H1 (cell line): ENCODE data around the gene MBD3. TPM values are rescaled to one million over a fixed set of nuclear protein-coding genes. Genes with fewer than 3 reads are reported as not detected.

Experiments
- CBX8 ChIP-seq: fragments of 300-800, 300-1000 bp; sonication (generic); IDR thresholded peaks from 2 replicates; pipeline ENCODE4 v1.7.1; 2016; ENCODE audit warnings: low read depth, low read length, borderline replicate concordance
- SIN3A ChIP-seq, 2 experiments: IDR thresholded peaks in 1 of 2; conservative IDR thresholded peaks in 1 of 2; 2 replicates each; pipeline ENCODE4 v1.6.1; 2011 to 2012; ENCODE audit warnings: low read length in 2 of 2, improper control_type of control experiment in 1 of 2, low read depth in 1 of 2, mild to moderate bottlenecking in 1 of 2
- polyA plus RNA-seq, 7 experiments: library from polyadenylated mRNA; depleted of rRNA in 3 of 7; stranded (reverse) in 5 of 7; unstranded in 2 of 7; fragments of >200 nt in 5 of 7; fragments of 200-250 nt in 2 of 7; gene quantifications; 1 replicate in 5 of 7; 2 replicates in 1 of 7; 4 replicates in 1 of 7; pipeline versions ENCODE4 v1.2.1 to v1.2.3, GENCODE V29; 2011 to 2013; ENCODE audit warnings: missing spikeins in 2 of 7, mixed read lengths in 2 of 7
- total RNA-seq: library from RNA; stranded (reverse); fragmentation: NEBNext Ultra II Directional; extraction: Animal tissue kit (Norgen Biotek cat#: 25700); gene quantifications from 2 replicates; pipeline ENCODE4 v1.2.1, GENCODE V29; 2021
- TF ChIP-seq, protein P1 (sequence below): IDR thresholded peaks from 2 replicates; pipeline ENCODE4 v1.6.1; 2012; ENCODE audit warnings: inconsistent platforms

MBD3 gene
- total and polyA plus RNA-seq, 2 of the 8 experiments (the other 6 are each of a cell fraction or from before 2014, with no cell fraction given) = 88.2 to 110 TPM

DNA sequence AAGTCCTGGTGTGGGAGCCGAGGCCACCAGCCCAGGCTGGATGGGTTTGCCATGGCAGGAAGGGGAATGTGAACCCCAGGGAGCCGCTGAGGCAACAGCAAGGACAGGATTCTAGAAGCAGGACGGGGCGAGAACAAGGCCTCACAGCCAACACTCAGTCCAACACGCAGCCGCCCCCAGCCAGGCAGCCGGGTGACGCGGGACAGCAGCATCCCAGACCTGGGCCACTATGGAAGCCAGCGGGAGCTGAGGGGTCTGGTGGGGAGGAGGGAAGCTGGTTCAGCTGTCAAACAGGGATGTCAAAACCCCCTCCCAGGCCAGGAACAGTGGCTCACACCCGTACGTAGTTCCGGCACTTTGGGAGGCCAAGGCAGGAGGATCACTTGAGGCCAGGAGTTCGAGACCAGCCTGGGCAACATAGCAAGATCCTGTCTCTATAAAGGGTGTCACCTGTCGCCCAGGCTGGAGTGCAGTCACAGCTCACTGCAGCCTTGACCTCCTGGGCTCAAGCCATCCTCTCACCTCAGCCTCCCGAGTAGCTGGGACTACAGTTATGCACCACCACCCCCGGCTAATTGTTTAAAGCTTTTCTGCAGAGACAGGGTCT is 31.3 kb downstream of the MBD3 start (continued):
- TF ChIP-seq, protein P1, sequence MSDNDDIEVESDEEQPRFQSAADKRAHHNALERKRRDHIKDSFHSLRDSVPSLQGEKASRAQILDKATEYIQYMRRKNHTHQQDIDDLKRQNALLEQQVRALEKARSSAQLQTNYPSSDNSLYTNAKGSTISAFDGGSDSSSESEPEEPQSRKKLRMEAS = no peak
- TF ChIP-seq CBX8 = no peak
- no peak for TF ChIP-seq SIN3A (conservative IDR thresholded peaks at IDR 0.05 in 1 of 2, IDR thresholded peaks at IDR 0.05 in 1 of 2; ENCODE audit: low read depth in 1 of 2, low read length in 2 of 2)
